ENCODE results near the gene MELTF.

MELTF gene

GRCh38 chr3:197027151-197027895, 2.3 kb downstream of the MELTF start:
- DNase-seq (ENCODE audit: low read depth) = no peak

GRCh38 chr3:197026481-197026866, 3.1 kb downstream of the MELTF start:
- no peak for DNase-seq (ENCODE audit: low read depth)

GRCh38 chr3:197025736-197026480, 3.7 kb downstream of the MELTF start:
- DNase-seq (ENCODE audit: low read depth) = no peak

- DNase-seq (ENCODE audit: low read depth) = no peak
Observed at GRCh38 chr3:197024881-197025735, 4.5 kb downstream of the MELTF start.

DNA sequence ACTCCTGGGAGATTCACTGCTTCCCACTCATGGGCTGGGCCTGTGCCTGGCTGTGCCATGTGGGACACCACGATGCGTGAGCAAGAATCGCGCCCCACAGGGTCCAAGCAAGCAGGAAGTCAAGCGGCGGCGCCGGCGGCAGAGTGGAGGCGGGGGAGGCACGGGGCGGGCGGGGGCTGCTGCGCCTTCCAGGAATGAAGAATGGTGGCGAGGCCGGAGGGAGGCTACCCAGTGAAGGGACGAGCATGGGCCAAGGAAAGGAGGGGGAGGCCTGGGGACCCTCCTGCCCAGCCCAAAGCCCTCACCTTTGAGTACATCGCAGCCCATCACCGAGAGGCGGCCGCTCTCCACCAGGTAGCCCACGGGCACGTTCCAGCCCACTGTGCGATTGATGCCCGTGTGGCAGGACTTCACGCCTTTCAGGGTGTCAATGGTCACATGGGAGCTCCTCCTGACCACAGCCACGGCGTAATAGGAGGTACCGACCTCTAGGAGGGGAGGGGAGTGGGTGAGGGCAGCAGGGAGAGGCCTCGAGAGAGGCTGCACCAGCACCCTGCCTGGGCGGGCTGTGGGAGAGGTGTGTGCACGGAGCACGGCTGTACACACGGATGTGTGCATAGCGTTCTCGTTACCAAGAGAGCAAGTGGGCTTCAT, 5.5 kb downstream of the MELTF start:
- no peak for DNase-seq (ENCODE audit: low read depth)

DNA sequence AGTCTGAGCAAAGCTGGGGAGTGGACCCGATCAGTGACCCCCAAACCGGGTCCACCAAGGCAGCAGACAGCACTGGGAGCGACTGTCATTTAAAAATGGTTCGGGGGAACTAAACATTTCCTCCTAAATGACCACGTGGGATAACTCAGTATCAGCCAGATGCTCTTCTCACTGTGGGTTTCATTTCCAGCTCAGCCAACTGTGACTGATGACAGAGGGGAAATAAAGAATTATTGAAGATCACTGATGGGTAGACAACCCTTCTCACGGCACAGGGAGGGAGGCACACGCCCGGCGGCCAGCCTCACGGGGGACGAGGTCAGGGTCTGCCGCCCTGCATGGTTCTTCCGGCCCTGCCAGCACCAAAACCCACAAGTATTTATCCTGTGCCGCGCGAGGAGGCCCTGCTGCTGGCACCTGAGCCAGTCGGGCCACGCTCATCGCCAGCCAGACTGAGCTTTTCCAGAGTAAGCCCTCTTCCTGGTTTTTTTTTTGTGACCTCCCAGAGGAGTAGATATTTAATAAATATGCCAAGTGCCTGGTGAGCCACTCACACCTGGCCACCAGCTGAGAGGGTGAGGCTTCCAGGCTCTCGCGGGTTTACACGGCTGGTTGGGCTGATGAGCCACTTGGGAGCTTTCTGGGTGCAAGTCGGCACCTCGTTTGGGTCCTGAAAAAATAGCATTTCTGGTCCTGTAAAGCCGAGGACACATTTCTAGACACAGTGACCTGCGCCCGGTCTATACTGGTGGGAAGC, 6.2 kb downstream of the MELTF start:
- DNase-seq (ENCODE audit: low read depth) = no peak

DNA sequence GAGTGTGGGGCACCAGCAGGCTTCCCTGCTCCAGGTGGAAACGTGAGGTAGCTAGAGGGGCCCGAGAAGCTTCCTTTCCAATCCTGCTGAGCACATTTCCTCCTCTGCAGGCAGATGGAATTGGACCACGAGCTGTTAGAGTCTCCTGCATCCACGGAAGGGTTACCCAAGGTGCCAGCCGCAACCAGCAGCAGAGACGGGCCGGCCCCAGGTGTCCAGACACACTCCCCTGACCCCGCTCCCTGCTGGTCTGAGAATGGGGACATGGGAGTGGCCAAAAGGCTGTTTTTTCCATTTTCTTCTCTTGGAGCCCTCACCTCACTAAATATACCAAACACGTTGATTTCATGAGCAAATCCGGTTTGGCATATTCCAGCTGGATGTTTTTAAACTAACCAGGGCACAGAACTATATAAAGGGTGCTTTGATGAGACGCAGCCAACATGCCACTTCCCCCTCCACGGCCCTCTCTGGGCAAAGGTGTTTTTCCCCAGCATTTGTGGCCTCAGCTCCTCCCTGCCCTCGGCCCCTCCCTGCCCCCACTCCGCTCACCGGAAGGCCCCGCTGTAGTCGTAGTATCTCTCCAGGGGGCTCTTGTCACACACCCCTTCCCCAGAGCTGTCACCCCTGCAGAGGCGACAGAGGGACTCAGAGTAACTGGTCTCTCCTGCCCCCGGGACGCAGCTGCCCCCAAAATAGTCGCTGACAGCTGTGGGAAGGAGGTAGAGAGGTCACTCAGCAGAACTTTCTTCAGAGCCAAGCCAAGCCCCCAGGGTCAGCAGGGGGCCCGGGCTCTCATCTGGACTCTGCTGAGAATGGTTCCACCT, 7.0 kb downstream of the MELTF start:
- no peak for DNase-seq (ENCODE audit: low read depth)

DNA sequence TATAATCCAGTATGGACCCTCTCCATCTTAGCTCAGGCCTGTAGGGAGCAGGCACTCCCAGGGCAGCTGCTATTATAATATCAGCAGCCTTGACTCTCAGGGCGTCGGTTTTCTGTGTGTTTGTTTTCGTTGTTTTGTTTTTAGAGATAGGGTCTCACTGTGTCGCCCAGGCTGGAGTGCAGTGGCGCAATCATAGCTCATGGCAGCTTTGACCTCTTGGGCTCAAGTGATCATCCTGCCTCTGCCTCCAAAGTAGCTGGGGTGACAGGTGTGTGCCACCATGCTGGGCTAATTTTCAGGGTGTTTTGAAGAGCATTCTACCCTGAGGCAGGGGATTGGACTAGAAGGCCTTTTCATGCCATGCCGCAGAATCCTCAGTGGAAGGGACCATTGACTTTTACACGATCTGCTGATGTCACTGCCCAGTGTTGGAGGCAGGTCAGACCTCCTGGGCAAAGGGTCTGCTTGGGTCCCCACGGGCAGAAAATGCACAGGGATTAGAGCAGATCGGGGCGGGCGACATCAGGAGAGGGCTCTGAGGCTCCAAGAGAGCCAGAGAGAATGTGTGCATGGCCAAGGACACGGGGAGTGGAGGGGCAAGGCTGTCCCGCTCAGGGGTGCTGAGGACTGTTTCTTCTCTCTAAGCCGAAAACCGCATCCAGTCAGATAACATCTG, 7.8 kb downstream of the MELTF start:
- DNase-seq (ENCODE audit: low read depth) = no peak

GRCh38 chr3:197021231-197021630, 8.4 kb downstream of the MELTF start:
- no peak for DNase-seq (ENCODE audit: low read depth)

- DNase-seq (ENCODE audit: low read depth) = no peak
Observed at GRCh38 chr3:197019535-197019934, 10.1 kb downstream of the MELTF start.

DNA sequence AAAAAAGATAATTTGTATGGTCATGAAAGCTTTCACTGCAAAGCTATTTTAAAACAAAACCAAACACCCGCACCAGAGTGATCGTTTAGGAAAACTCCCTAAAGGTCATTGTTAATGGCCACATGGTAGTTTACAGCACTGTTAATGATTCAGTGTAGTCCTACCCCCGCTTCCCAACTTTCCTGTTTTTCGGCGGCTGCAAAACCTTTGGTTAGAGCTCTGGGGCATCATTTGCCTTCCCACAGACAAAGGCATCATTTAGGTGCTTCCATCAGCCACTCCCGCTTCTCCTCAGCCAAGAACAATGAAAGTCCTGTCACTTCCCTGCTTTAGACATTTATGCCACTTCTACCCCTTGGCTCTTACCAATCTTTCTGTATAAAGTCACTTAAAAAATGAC, 10.6 kb downstream of the MELTF start:
- DNase-seq (ENCODE audit: low read depth) = no peak

DNA sequence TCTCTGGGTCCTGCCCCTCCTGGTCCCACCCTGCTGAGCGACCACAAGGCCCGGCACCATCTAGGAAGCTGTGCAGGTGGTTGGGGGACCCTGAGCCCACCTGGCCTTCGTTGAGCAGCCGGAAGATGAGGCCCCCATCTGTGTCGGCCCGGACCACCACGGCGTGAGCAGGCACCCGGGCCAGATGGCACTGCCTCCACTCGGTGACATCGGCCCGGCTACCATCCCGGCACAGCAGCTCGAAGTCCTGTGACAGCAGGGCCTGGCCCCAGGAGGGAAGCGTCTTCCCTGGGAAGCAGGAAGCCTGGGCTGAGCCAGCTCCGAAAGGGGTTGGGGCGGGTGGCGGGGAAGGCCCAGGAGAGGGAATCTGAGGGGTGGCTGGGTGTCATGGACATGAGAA, 12.6 kb downstream of the MELTF start:
- no peak for DNase-seq (ENCODE audit: low read depth)

GRCh38 chr3:197015790-197016736, 13.6 kb downstream of the MELTF start:
- DNase-seq (ENCODE audit: low read depth) = no peak

GRCh38 chr3:197014942-197015575, 14.6 kb downstream of the MELTF start:
- no peak for DNase-seq (ENCODE audit: low read depth)

GRCh38 chr3:197014024-197014423, 15.6 kb downstream of the MELTF start:
- no peak for DNase-seq (ENCODE audit: low read depth)

- DNase-seq (ENCODE audit: low read depth) = no peak
Observed at GRCh38 chr3:197012540-197012883, 17.1 kb downstream of the MELTF start.

DNA sequence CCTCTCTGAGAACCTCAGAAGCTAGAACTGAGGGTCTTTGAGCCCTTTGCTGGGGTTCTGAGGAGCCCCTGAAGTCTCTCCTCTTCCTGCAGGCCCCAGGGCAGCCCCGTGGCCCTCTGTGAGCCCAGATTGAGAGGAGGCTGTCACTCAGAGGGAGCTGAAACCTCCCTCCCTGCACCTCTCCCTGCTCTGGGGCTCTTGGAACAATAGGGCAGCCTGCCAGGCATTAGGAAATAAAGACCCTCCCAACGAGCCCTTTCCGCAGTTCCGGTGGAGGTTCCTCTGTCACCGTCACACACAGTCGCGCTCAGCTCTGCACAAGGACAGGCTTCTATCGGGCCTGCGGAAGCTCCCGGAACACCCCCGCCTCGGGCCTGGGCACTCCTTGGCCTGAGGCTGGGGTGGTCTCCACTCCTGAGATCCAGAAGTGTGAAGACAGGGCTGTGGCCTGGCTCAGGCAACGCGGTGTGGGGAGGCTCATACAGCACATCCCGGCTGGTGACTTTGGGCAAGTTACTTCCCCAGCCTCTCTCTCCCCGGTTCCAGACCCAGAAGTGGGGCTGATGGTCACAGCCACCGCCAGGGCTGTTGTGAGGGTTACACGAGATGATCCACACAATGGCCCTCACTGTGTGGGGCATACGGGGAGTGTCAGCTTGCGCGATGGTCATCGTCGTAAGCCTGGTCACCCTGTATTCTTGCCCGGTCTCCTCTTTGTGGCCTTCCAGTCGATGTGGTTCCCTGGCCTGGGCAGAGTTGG, 17.7 kb downstream of the MELTF start:
- no peak for DNase-seq (ENCODE audit: low read depth)

Data from HS-5 (cell line).